ENCODE measurements around the gene TMEM202. TPM values are rescaled to one million over a fixed set of nuclear protein-coding genes. Genes with fewer than 3 reads are reported as not detected.
"Not testable (repeated sequence)": the region's sequence is repeated elsewhere in the genome, so short reads cannot be mapped to it uniquely, and the experiment has no call there.

TMEM202 gene
- total RNA-seq, 1 experiment from 2014 or later: not detected

DNA sequence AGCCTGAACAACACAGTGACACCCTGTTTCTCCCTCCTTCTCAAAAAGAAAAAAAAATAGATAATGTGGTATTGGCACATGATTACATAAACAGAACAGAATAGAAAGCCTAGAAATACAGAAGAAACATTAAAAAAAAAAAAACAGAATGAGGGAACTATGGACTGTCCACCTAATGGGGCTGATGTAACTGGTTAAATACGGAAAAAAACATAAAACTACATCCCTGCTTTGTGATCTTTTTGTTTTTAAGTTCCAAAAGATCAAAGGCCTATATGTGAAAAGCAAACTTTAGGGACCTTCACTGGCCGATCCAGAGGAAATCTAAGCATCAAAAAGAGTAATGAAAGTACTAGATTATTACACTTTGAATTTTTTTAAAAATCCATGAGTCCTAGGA is 17.2 kb downstream of the TMEM202 start:
- ChIA-PET CTCF (no interaction called here), POLR2A (ENCODE audit: unreplicated experiment) (no interaction called here)
- BruUV-seq (replicated peaks): no TSS peak

DNA sequence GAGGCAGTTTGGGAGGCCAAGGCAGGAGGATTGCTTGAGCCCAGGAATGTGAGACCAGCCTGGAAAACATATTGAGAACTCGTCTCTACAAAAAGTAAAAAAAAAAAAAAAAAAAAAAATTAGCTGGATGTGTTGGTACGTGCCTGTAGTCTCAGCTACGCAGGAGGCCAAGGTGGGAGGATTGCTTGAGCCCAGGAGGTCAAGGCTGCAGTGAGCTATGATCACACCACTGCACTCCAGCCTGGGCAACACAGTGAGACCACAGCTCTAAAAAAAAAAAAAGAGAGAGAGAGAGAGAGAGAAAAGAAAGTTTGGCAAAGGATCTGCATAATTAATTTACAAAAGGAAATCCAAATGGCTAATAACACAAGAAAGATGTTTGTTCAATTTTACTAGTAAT is 21.7 kb downstream of the TMEM202 start:
- BruUV-seq (replicated peaks); H3F3A ChIP-seq (ENCODE audit: insufficient read depth, low read depth); H3K36me3 ChIP-seq (ENCODE audit: low read depth); DNase-seq; H2AFZ ChIP-seq; H3K9me2 ChIP-seq (ENCODE audit: insufficient read depth); H3K9me3 ChIP-seq (ENCODE audit: insufficient read depth, low read depth); H3K4me3 ChIP-seq; H3K79me2 ChIP-seq (ENCODE audit: low read depth); H3K27ac ChIP-seq; H4K20me1 ChIP-seq (ENCODE audit: insufficient read depth); H3K4me2 ChIP-seq; H3K4me1 ChIP-seq (replicated peaks; ENCODE audit: insufficient read depth); POLR2A ChIA-PET (ENCODE audit: unreplicated experiment); intact Hi-C loops (cut with micrococcal nuclease; ENCODE audit: unreplicated experiment): not testable (repeated sequence)
- CTCF ChIA-PET: interaction anchor here (0.6 kb wide), 1 partner anchor 275 kb away, joined by 13 read pairs; no protein-coding TSS in a partner anchor
- peaks cover 21% of the 10 kb centered on the region for H3K27me3 ChIP-seq (ENCODE audit: insufficient read depth, low read depth)

More for the DNA sequence above, 17.2 kb downstream of the TMEM202 start:
- no peak overlapping the region for H3K4me2 ChIP-seq
- DNase-seq: no peak
- no peaks in the 10 kb centered on the region for H3K4me1 ChIP-seq (replicated peaks; ENCODE audit: insufficient read depth)
- H3F3A ChIP-seq (ENCODE audit: insufficient read depth, low read depth): no peaks in the 10 kb centered on the region
- no peaks in the 10 kb centered on the region for H3K9me3 ChIP-seq (ENCODE audit: insufficient read depth, low read depth)
- H3K27ac ChIP-seq: no peak overlapping the region
- no peak overlapping the region for H3K4me3 ChIP-seq
- H3K9me2 ChIP-seq (ENCODE audit: insufficient read depth): no peaks in the 10 kb centered on the region
- TF ChIP-seq, protein P1, sequence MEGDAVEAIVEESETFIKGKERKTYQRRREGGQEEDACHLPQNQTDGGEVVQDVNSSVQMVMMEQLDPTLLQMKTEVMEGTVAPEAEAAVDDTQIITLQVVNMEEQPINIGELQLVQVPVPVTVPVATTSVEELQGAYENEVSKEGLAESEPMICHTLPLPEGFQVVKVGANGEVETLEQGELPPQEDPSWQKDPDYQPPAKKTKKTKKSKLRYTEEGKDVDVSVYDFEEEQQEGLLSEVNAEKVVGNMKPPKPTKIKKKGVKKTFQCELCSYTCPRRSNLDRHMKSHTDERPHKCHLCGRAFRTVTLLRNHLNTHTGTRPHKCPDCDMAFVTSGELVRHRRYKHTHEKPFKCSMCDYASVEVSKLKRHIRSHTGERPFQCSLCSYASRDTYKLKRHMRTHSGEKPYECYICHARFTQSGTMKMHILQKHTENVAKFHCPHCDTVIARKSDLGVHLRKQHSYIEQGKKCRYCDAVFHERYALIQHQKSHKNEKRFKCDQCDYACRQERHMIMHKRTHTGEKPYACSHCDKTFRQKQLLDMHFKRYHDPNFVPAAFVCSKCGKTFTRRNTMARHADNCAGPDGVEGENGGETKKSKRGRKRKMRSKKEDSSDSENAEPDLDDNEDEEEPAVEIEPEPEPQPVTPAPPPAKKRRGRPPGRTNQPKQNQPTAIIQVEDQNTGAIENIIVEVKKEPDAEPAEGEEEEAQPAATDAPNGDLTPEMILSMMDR (conservative IDR thresholded peaks at IDR 0.05): no peak
- no peak for TF ChIP-seq EZH2 (IDR thresholded peaks at IDR 0.05; ENCODE audit: low read depth)
- no peaks in the 10 kb centered on the region for H3K79me2 ChIP-seq (ENCODE audit: low read depth)
- peaks cover 28% of the 10 kb centered on the region for H3K27me3 ChIP-seq (ENCODE audit: insufficient read depth, low read depth)
- H2AFZ ChIP-seq: no peak overlapping the region
- intact Hi-C loops (cut with micrococcal nuclease; ENCODE audit: unreplicated experiment): no loop called here
- no peaks in the 10 kb centered on the region for H3K36me3 ChIP-seq (ENCODE audit: low read depth)
- no peaks in the 10 kb centered on the region for H4K20me1 ChIP-seq (ENCODE audit: insufficient read depth)

DNA sequence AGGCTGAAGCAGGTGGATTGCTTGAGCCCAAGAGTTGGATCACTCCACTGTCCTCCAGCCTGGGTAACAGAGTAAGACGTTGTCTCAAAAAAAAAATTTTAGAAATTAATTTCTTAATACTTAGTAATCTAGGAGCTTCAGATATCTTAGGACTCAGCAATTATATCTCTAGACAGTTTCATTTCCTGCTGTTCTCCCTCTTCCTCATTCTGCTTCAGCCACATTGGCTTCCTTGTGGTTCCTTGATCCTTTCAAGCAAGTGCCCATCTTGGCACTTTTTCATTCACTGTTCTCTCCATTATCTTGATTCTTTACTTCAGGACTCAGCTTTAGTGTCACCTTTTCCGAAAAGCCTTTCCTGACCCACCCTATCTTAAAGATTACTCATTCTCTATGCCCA is 22.5 kb downstream of the TMEM202 start:
- CTCF ChIA-PET: no interaction called here
- POLR2A ChIA-PET (ENCODE audit: unreplicated experiment): no interaction called here
- no peaks in the 10 kb centered on the region for H3F3A ChIP-seq (ENCODE audit: insufficient read depth, low read depth)
- intact Hi-C loops (cut with micrococcal nuclease; ENCODE audit: unreplicated experiment): no loop called here
- BruUV-seq (replicated peaks): no TSS peak
- H3K27ac ChIP-seq: no peak overlapping the region
- H2AFZ ChIP-seq: no peak overlapping the region
- peaks cover 6% of the 10 kb centered on the region; the same call in 1 of the 2 replicates for H3K9me3 ChIP-seq (ENCODE audit: insufficient read depth, low read depth)
- no peak overlapping the region for H3K4me2 ChIP-seq
- no peaks in the 10 kb centered on the region for H3K79me2 ChIP-seq (ENCODE audit: low read depth)
- H3K4me3 ChIP-seq: no peak overlapping the region
- no peaks in the 10 kb centered on the region for H4K20me1 ChIP-seq (ENCODE audit: insufficient read depth)
- DNase-seq: no peak
- TF ChIP-seq, protein P1 (conservative IDR thresholded peaks at IDR 0.05): no peak
- no peak for TF ChIP-seq EZH2 (IDR thresholded peaks at IDR 0.05; ENCODE audit: low read depth)
- peaks cover 16% of the 10 kb centered on the region for H3K27me3 ChIP-seq (ENCODE audit: insufficient read depth, low read depth)
- H3K9me2 ChIP-seq (ENCODE audit: insufficient read depth): no peaks in the 10 kb centered on the region
- H3K36me3 ChIP-seq (ENCODE audit: low read depth): no peaks in the 10 kb centered on the region
- H3K4me1 ChIP-seq (replicated peaks; ENCODE audit: insufficient read depth): no peaks in the 10 kb centered on the region

DNA sequence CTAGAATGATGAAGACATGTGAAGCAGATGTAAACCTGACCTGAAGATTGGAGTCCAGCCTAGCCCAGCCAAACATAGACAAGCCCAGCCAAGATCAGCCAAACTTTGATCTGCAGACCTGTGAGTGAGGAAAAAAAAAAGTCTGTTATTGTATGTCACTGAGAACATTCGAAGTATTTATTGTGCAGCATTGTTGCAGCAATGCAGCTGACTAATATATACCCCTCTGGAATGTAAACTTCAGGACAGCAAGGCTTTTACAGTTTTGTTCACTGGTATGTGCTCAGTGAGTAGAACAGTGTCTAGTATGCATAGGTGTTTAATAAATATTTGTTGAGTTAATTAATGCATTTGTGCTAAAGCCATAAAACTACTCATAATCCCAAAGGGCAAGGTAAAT is 23.4 kb downstream of the TMEM202 start:
- CTCF ChIA-PET: no interaction called here
- Histone ChIP-seq H3K4me2 (no peak overlapping the region), H3K27me3 (ENCODE audit: insufficient read depth, low read depth) (peaks cover 15% of the 10 kb centered on the region; the same call in 1 of the 2 replicates), H3K9me3 (ENCODE audit: insufficient read depth, low read depth) (peaks cover 6% of the 10 kb centered on the region; the same call in 1 of the 2 replicates), H3K36me3 (ENCODE audit: low read depth) (no peaks in the 10 kb centered on the region), H3K79me2 (ENCODE audit: low read depth) (no peaks in the 10 kb centered on the region), H3K9me2 (ENCODE audit: insufficient read depth) (no peaks in the 10 kb centered on the region), H3K27ac (no peak overlapping the region), H3F3A (ENCODE audit: insufficient read depth, low read depth) (no peaks in the 10 kb centered on the region), H2AFZ (no peak overlapping the region), H4K20me1 (ENCODE audit: insufficient read depth) (no peaks in the 10 kb centered on the region), H3K4me1 (replicated peaks; ENCODE audit: insufficient read depth) (no peaks in the 10 kb centered on the region), H3K4me3 (no peak overlapping the region)
- no TSS peak for BruUV-seq (replicated peaks)
- no peak for TF ChIP-seq EZH2 (IDR thresholded peaks at IDR 0.05; ENCODE audit: low read depth)
- TF ChIP-seq, protein P1 (conservative IDR thresholded peaks at IDR 0.05): no peak
- intact Hi-C loops (cut with micrococcal nuclease; ENCODE audit: unreplicated experiment): no loop called here
- no peak for DNase-seq
- POLR2A ChIA-PET (ENCODE audit: unreplicated experiment): no interaction called here
